GM18517 (cell line): ENCODE results near the gene RNU2-63P.
"Not testable (repeated sequence)": the region's sequence is repeated elsewhere in the genome, so short reads cannot be mapped to it uniquely, and the experiment has no call there.

ENCODE experiments used
- ATAC-seq: cut with Tn5 transposase; IDR thresholded peaks from one replicate; pipeline ENCODE4 v1.9.1; 2021; ENCODE audit warnings: mild to moderate bottlenecking, moderate library complexity; ENCODE audit not compliant: unreplicated experiment

The RNU2-63P gene

DNA sequence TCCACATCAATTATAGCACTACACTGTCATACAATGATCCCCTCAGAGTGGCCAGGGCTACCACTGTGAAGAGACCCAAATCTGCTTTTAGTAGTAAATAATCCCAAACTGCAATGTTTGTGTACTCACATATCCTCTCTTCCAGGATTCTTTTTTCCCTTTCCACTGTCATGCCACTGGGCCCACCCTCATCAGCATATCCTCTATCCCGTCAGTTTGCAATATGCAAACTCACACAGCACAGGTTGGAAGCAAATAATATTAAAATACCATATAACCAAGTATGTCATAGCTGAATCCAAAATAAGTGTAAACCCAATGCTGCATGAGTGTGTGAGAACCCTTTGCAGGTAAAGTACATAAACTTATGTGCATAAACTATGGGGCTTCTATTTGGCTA lies 28.9 kb downstream of the RNU2-63P start:
- ATAC-seq, result not testable (repeated sequence)

GRCh38 chr2:87985902-87986301 lies 30.4 kb downstream of the RNU2-63P start:
- ATAC-seq, result not testable (repeated sequence)

GRCh38 chr2:87981182-87981581 lies 35.2 kb downstream of the RNU2-63P start:
- not testable (repeated sequence) for ATAC-seq

DNA sequence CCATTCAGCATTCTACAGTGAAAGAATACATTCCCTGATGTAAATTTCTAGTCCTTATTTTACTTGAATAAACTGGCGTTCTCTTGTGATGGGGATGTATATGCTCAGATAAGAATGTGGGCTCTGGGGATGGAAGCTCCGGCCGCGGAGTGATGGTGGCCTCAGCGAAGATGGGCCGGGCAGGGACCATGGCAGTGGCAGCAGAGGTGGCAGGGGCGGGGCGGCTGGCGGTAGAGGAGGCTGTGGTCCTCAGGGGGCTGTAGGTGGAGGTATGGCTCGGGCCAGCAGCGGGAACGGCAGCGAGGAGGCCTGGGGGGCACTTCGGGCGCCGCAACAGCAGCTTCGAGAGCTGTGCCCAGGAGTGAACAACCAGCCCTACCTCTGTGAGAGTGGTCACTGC lies 44.0 kb downstream of the RNU2-63P start:
- not testable (repeated sequence) for ATAC-seq
